ENCODE results near the gene LYZL1. TPM values are rescaled to one million over a fixed set of nuclear protein-coding genes. Genes with fewer than 3 reads are reported as not detected.
"Not testable (repeated sequence)": the region's sequence is repeated elsewhere in the genome, so short reads cannot be mapped to it uniquely, and the experiment has no call there.

LYZL1 gene
- total and polyA plus RNA-seq, 12 donors, result not detected

DNA sequence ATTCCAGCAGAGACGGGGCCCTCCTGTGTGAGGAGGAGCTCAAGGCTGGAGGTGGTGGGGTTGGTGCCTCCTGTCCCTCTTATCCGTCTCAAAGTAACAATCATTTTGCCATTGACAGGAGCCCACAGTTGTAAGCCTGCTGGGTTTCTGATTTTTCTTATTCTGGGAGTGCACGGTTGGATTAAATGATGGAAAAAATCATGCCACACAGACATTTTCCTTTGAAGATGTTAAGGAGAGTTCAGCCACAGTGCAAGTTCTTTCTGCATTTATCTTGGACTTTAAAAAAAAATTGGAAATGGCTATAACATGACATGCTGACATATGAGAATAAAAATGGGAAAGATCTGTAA lies 8.4 kb upstream of the LYZL1 start:
- no peaks in the 10 kb centered on the region for H3K36me3 ChIP-seq
- intact Hi-C loops (cut with DNase I), result no loop called here

GRCh38 chr10:29285624-29286051 lies 3.2 kb upstream of the LYZL1 start:
- Histone ChIP-seq H3K27ac (no peak overlapping the region), H3K9me3 (no peaks in the 10 kb centered on the region), H3K27me3 (peaks cover 0 to 19% (median 0%) of the 10 kb centered on the region in 7 donors), H3K4me1 (no peaks in the 10 kb centered on the region), H3K4me3 (no peak overlapping the region), H3K36me3 (no peaks in the 10 kb centered on the region)
- 86 to 89% methylated on average over 4 of the region's 4 CpGs for WGBS, 2 donors
- TF ChIP-seq, protein P1, sequence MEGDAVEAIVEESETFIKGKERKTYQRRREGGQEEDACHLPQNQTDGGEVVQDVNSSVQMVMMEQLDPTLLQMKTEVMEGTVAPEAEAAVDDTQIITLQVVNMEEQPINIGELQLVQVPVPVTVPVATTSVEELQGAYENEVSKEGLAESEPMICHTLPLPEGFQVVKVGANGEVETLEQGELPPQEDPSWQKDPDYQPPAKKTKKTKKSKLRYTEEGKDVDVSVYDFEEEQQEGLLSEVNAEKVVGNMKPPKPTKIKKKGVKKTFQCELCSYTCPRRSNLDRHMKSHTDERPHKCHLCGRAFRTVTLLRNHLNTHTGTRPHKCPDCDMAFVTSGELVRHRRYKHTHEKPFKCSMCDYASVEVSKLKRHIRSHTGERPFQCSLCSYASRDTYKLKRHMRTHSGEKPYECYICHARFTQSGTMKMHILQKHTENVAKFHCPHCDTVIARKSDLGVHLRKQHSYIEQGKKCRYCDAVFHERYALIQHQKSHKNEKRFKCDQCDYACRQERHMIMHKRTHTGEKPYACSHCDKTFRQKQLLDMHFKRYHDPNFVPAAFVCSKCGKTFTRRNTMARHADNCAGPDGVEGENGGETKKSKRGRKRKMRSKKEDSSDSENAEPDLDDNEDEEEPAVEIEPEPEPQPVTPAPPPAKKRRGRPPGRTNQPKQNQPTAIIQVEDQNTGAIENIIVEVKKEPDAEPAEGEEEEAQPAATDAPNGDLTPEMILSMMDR (IDR thresholded peaks at IDR 0.05), result no peak
- DNase-seq (no peak), ATAC-seq (no peak)
- intact Hi-C loops (cut with DNase I), result no loop called here

More for the DNA sequence above, 8.4 kb upstream of the LYZL1 start:
- TF ChIP-seq, protein P1 (IDR thresholded peaks at IDR 0.05), result no peak
- H3K4me1 ChIP-seq, result no peaks in the 10 kb centered on the region
- DNase-seq (no peak), ATAC-seq (no peak)
- H3K4me3 ChIP-seq, result no peak overlapping the region
- H3K9me3 ChIP-seq, result no peaks in the 10 kb centered on the region
- WGBS, 2 donors, result 61 to 81% methylated on average over 3 of the region's 3 CpGs
- H3K27me3 ChIP-seq, result peaks cover 0 to 4% (median 0%) of the 10 kb centered on the region in 7 donors
- H3K27ac ChIP-seq, result no peak overlapping the region

GRCh38 chr10:29287635-29288034 lies 1.2 kb upstream of the LYZL1 start:
- H3K27ac ChIP-seq, result no peak overlapping the region
- no peaks in the 10 kb centered on the region for H3K36me3 ChIP-seq
- intact Hi-C loops (cut with DNase I), result no loop called here
- H3K9me3 ChIP-seq, result no peaks in the 10 kb centered on the region
- DNase-seq (no peak), ATAC-seq (no peak)
- peaks cover 0 to 19% (median 0%) of the 10 kb centered on the region in 7 donors for H3K27me3 ChIP-seq
- no peak overlapping the region for H3K4me3 ChIP-seq
- WGBS, 2 donors, result 92 to 94% methylated on average over 4 of the region's 4 CpGs
- no peaks in the 10 kb centered on the region for H3K4me1 ChIP-seq
- TF ChIP-seq, protein P1 (IDR thresholded peaks at IDR 0.05), result no peak

GRCh38 chr10:29291561-29291960 lies 2.7 kb downstream of the LYZL1 start:
- H3K4me1 ChIP-seq; H3K27ac ChIP-seq; intact Hi-C loops (cut with DNase I); DNase-seq; H3K36me3 ChIP-seq; ATAC-seq; H3K4me3 ChIP-seq: not testable (repeated sequence)
- peaks cover 0 to 13% (median 0%) of the 10 kb centered on the region in 7 donors for H3K27me3 ChIP-seq
- 63 to 71% methylated on average over 5 to 7 of the region's 10 CpGs for WGBS, 2 donors
- H3K9me3 ChIP-seq, result peaks cover 0 to 13% (median 4%) of the 10 kb centered on the region in 11 donors

- H3K4me3 ChIP-seq; H3K27me3 ChIP-seq; H3K36me3 ChIP-seq; H3K4me1 ChIP-seq; intact Hi-C loops (cut with DNase I); DNase-seq; ATAC-seq; H3K27ac ChIP-seq: not testable (repeated sequence)
- H3K9me3 ChIP-seq, result peaks cover 0 to 21% (median 7%) of the 10 kb centered on the region in 11 donors
- 90 to 93% methylated on average over 13 of the region's 13 CpGs for WGBS, 2 donors
These were observed 3.5 kb downstream of the LYZL1 start for GRCh38 chr10:29292406-29292805.
